Eye (tissue), 1 donor: Measurements from ENCODE around the gene SERPINB1.
"Not testable (repeated sequence)": the region's sequence is repeated elsewhere in the genome, so short reads cannot be mapped to it uniquely, and the experiment has no call there.

Experiments
- DNase-seq: peaks from one replicate; pipeline ENCODE4 v3.0.0-alpha.2; 2015

SERPINB1 gene

DNA sequence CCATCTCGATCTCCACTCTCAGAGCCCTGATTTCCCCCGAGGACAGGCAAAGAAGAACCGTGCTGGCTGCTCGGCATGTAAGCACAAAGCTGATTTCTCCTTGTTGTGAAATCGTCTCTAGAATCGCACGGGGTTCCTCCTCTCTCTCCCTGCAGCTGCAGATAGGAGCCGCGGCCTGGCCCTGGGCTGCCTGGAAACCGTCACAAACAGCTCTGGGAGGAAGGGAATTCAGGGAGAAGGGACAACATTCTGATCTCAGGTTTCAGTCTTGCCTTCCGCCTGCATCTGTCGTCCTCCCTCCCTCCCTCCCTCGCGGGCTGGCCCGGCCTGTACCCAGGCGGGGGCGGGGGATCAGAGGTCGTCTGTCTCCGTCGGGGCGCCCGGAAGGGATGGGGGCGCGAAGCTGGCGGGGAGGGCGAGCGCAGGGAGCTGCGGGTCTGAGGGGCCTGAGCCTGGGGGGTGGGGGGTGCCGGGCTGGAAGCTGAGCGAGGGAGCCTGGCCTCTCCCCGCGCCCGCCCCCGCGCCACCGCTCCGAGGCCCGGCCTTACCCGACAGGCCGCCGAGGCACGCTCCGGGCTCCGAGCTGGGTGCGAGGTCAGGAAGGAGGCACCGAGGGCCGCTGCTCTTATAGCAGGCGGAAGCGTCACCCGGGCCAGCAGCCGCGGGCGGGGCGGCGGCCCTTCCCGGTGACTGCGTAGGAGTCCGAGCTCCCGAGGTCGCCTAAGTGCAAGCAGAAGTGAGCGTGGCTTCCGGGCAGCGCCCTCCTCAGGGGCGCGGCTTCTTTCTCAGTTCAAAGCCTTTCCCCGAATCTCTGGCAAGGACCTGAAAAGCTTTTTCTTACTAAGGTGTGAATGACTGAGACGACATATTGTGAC lies at the start of gene SERPINB1:
TSS of gene SERPINB1 (minus strand) at position 600 of the 875 bp plus-strand sequence. CDS start 1,277 bp downstream, outside the sequence.
- peak; percentile 92 for DNase-seq

GRCh38 chr6:2890976-2891767 lies 49.5 kb upstream of the SERPINB1 start:
- no peak for DNase-seq

- no peak for DNase-seq
Observed at GRCh38 chr6:2885967-2886735, 44.5 kb upstream of the SERPINB1 start.

- DNase-seq = no peak
Observed at GRCh38 chr6:2884804-2885203, 43.1 kb upstream of the SERPINB1 start.

DNA sequence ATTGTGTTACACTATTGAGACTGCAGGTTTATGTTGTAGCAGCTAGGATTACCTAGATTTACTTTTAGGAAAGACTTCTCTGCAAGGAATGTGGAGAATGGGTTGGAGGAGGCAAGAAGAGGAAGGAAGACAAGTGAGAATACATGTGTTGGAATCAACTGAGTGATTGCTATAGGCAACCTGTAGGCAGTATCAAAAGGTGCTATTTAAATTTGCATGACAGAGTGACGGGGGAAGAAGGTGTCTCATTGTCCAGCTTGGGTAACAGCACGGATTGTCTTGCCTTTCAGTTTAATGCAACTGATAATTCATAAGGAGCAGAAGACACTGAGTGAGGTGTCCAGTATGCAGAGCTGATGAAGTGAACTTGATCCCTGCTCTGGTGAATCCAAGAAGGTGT lies 42.0 kb upstream of the SERPINB1 start:
- no peak for DNase-seq

DNA sequence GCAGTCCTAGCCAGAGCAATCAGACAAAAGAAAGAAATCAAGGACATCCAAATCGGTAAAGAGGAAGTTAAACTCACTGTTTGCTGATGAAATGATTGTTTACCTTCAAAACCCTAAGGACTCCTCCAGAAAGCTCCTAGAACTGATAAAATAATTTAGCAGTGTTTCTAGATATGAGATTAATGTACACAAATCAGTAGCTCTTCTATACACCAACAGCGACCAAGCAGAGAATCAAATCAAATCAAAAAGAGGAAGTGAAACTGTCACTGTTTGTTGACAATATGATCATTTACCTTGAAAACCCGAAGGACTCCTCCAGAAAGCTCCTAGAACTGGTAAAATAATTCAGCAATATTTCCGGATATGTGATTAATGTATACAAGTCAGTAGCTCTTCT lies 39.8 kb upstream of the SERPINB1 start:
- no peak for DNase-seq

- not testable (repeated sequence) for DNase-seq
Observed at GRCh38 chr6:2880156-2880555, 38.5 kb upstream of the SERPINB1 start.

- no peak for DNase-seq
Observed at GRCh38 chr6:2877960-2878359, 36.3 kb upstream of the SERPINB1 start.

DNA sequence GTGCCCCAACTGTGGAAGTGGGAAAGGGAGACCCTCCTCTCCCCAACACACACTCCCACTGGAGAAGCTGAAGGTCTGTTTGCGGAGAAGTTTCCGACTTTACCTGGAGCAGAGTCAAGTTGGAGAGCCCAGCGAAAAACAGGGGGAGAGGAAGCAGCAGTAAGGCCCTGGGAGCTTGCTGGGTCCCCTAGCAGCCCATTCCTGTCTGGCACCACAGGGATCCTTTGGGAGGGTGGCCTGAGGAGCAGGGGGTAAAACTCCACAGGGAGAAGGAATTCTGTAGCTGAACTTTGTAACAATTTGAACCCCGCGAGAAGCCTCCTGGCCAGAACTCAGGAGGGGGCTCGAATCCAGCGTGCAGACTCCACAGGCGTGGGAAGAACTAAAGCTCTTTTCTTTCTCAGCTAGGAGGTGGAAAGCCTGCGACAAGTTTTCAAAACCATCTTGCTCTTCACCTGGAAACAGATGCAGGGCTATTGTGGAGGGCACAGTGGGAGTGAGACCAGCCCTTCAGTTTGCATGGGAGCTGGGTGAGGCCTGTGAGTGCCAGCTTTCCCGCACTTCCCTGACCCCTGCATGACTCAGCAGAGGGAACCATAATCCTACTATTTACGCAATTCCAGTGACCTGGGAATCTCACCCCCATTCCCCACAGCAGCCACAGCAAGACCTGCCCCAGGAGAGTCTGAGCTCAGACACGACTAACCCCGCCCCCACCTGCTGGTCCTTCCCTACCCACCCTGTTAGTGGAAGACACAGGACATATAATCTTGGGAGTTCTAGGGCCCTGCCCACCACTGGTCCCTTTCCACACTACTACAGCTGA lies 35.6 kb upstream of the SERPINB1 start:
- DNase-seq = no peak

GRCh38 chr6:2876210-2877056 lies 34.8 kb upstream of the SERPINB1 start:
- DNase-seq = peak; percentile 88

GRCh38 chr6:2875359-2876191 lies 33.9 kb upstream of the SERPINB1 start:
- peak; percentile 72 for DNase-seq

GRCh38 chr6:2873643-2874042 lies 32.0 kb upstream of the SERPINB1 start:
- no peak for DNase-seq

- no peak for DNase-seq
Observed at GRCh38 chr6:2872423-2873358, 31.0 kb upstream of the SERPINB1 start.

DNA sequence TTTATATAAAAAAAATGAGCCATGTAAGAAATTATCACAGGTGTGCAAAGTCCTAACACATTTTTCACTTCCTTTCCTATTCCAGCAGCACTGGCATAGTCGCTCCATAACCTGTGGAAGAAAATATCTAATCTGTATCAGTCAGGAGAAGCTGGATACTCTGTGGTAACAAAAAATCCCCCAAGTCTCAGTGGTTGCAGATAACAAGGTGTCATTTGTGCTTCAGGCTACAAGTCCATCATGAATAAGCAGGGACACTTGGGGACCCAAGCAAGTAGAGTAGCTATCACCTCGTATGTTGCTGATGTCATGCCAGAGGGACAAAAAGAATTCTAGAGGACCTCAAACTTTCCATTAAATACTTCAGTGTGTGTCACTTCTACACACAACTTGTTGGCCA lies 30.3 kb upstream of the SERPINB1 start:
- DNase-seq = no peak

DNA sequence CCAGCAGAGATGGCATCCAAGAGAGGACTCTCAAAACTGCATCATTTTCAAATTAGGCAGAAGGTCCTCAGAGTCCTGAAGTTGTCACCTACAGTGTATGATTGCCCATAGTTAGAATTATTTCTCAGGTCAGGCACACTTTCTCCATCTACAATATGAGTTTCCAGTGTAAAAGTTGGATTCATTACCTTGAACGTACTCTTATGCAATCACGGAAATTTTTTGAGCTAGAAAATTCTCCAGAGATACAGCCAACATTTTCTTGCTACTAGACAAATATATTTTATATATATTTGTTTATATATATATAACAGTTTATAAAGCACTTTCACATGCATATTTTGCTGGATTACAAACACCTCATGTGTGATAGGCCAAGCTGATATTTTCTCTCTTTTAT lies 29.4 kb upstream of the SERPINB1 start:
- no peak for DNase-seq

- no peak for DNase-seq
Observed at GRCh38 chr6:2870046-2870636, 28.5 kb upstream of the SERPINB1 start.

DNA sequence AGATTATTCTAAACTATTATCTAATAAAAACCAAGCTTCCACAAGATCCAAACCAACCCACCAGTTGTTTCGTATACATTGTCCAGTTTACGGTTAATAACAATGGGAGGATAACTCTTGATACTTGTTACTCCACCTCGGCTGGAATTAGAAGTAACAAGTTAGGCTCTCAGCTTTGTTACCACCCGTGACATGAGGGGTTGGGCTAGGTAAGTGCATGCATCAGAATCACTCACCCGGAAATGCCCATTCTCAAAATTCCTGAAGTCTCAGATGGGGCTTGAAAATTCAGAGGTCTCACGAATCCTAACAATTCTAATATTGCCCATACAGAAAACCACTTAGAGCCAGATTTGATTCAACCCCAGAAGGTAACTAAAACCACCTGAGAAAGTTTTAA lies 27.0 kb upstream of the SERPINB1 start:
- no peak for DNase-seq

DNA sequence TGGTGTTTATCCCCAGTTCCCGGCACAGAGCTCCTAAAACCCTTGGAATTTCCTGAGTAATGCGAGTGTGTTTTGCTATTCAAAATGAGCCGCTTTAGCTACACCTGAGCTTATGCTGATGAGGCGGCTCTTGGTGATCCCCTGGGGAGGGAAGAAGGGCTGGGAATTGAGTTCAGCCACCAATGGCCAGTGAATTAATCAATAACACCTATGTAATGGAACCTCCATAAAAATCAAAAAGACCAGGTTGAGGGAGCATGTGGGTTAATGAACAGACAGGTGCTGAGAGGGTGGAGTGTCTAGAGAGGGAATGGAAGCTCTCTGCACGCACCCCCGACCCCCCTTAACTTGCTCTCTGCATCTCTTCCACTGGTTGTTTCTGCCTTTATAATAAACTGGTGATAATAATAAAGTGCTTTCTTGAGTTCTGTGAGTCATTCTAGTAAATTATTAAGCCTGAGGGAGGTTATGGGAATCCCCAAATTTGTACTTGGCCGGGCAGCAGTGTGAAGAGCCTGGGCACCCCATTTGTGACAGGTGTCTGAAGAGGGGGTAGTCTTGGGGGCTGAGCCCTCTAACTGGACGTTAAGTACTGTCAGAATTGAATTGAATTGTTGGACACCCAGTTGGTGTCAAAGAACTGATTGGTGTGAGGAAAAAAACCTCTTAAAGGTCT lies 24.6 kb upstream of the SERPINB1 start:
- DNase-seq = no peak
